ENCODE data around the gene RNF13.
A peak's percentile ranks its signal among the peaks of the same experiment; 100 is the strongest.

Gene RNF13

DNA sequence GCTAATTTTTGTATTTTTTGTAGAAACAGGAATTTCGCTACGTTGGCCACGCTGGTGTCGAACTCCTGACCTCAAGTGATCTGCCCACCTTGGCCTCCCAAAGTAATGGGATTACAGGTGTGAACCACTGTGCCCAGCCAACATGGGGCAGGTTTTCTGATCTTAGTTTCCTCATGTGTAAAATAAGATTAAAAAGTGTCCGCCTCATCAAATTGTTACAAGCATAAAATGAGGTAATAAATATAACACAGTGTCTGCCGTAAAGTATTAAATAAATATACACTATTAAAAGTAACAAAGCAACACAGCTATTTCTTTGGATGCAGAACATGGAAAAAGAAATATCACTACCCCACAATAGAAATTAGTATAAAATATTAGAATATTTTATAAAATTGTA is 44.3 kb upstream of the RNF13 start:
- TF ChIP-seq, protein P1, sequence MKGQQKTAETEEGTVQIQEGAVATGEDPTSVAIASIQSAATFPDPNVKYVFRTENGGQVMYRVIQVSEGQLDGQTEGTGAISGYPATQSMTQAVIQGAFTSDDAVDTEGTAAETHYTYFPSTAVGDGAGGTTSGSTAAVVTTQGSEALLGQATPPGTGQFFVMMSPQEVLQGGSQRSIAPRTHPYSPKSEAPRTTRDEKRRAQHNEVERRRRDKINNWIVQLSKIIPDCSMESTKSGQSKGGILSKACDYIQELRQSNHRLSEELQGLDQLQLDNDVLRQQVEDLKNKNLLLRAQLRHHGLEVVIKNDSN (IDR thresholded peaks at IDR 0.05): no peak
- TF ChIP-seq FOXM1 (IDR thresholded peaks at IDR 0.05; ENCODE audit: borderline replicate concordance, low read depth) (no peak), EP300 (IDR thresholded peaks at IDR 0.05; ENCODE audit: borderline replicate concordance) (no peak), TAF1 (IDR thresholded peaks at IDR 0.05; ENCODE audit: low read depth) (no peak), NFIC (IDR thresholded peaks at IDR 0.05) (no peak), CEBPB (IDR thresholded peaks at IDR 0.05) (no peak), RAD21 (IDR thresholded peaks at IDR 0.05; ENCODE audit: low read depth) (no peak), ZBTB7A (IDR thresholded peaks at IDR 0.05; ENCODE audit: low read depth) (no peak), CREB1 (IDR thresholded peaks at IDR 0.05; ENCODE audit: low read depth) (no peak), TCF12 (IDR thresholded peaks at IDR 0.05; ENCODE audit: low read depth) (no peak), EGR1 (IDR thresholded peaks at IDR 0.05) (no peak), TEAD4 (IDR thresholded peaks at IDR 0.05) (no peak), YY1 (IDR thresholded peaks at IDR 0.05; ENCODE audit: low read depth) (no peak)
- TF ChIP-seq, protein P2, sequence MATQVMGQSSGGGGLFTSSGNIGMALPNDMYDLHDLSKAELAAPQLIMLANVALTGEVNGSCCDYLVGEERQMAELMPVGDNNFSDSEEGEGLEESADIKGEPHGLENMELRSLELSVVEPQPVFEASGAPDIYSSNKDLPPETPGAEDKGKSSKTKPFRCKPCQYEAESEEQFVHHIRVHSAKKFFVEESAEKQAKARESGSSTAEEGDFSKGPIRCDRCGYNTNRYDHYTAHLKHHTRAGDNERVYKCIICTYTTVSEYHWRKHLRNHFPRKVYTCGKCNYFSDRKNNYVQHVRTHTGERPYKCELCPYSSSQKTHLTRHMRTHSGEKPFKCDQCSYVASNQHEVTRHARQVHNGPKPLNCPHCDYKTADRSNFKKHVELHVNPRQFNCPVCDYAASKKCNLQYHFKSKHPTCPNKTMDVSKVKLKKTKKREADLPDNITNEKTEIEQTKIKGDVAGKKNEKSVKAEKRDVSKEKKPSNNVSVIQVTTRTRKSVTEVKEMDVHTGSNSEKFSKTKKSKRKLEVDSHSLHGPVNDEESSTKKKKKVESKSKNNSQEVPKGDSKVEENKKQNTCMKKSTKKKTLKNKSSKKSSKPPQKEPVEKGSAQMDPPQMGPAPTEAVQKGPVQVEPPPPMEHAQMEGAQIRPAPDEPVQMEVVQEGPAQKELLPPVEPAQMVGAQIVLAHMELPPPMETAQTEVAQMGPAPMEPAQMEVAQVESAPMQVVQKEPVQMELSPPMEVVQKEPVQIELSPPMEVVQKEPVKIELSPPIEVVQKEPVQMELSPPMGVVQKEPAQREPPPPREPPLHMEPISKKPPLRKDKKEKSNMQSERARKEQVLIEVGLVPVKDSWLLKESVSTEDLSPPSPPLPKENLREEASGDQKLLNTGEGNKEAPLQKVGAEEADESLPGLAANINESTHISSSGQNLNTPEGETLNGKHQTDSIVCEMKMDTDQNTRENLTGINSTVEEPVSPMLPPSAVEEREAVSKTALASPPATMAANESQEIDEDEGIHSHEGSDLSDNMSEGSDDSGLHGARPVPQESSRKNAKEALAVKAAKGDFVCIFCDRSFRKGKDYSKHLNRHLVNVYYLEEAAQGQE (IDR thresholded peaks at IDR 0.05; ENCODE audit: low read depth): no peak
- TF ChIP-seq, protein P3, sequence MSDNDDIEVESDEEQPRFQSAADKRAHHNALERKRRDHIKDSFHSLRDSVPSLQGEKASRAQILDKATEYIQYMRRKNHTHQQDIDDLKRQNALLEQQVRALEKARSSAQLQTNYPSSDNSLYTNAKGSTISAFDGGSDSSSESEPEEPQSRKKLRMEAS (IDR thresholded peaks at IDR 0.05): no peak

DNA sequence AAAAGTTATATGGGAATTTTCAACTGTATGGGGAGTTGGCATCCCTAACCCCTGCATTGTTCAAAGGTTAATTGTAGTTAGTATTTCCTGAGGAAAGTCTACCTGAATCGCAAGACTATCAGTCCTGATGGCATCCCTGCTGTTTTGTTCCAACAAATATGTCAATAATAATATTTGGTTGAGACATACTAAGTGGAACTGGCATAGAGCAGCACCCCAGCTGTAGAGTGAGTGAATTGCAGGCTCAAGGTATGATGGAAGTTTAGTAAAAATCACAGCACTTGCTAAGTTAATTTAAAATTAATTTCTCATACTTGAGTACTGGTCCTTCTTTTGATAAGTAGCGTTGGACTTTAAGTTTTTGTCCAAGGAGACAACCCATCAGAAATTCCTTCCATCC is 42.8 kb upstream of the RNF13 start:
- no peak for TF ChIP-seq RAD21 (IDR thresholded peaks at IDR 0.05; ENCODE audit: low read depth)
- TF ChIP-seq FOXM1 (IDR thresholded peaks at IDR 0.05; ENCODE audit: borderline replicate concordance, low read depth): no peak
- TF ChIP-seq TCF12 (IDR thresholded peaks at IDR 0.05; ENCODE audit: low read depth): no peak
- TF ChIP-seq EGR1 (IDR thresholded peaks at IDR 0.05): no peak

DNA sequence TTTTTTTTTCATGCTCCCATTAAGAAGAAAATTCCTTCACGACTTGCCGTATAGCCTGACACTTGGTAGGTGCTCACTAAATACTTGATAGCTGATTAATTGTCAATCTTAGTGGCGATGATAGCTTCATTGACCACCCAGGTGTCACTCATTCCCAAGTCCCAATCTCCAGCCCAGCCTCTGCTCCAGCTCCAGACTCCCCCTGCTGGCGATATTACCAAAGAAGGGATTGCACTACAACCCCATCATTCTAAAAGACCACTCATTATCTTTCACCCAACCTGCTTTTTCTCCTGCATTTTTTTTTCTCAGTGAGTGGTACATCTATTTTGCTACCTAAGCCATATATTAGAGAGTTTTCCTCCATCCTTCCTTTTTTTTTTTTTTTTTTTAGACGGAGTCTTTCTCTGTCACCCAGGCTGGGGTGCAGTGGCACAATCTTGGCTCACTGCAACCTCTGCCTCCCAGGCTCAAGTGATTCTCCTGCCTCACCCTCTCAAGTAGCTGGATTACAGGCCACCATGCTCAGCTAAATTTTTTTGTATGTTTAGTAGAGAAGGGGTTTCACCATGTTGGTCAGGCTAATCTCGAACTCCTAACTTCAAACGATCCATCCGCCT is 41.3 kb upstream of the RNF13 start:
- no peak for TF ChIP-seq NFIC (IDR thresholded peaks at IDR 0.05)
- TF ChIP-seq RAD21 (IDR thresholded peaks at IDR 0.05; ENCODE audit: low read depth): peak; percentile 73

DNA sequence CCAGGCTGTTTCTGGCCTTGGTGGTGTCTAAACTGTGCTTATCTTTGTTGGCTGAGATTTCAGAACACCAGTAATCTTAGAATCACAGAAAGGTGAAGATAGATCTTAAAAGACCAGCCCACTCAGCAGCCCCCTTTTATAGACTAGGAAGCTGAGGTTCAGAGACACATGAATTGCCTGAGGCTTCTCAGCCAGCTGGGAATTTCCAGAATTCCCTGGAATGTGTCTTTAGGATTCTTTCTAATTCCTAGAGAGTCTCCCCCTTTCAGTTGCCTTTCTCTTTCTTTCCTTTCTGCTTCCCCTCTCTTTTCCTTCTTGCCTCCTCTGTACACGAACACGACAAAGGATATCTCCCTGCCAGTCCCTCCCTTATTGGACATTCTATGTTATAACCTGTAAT is 40.2 kb upstream of the RNF13 start:
- TF ChIP-seq ZBTB7A (IDR thresholded peaks at IDR 0.05; ENCODE audit: low read depth) (no peak), EP300 (IDR thresholded peaks at IDR 0.05; ENCODE audit: borderline replicate concordance) (no peak), EGR1 (IDR thresholded peaks at IDR 0.05) (no peak), TAF1 (IDR thresholded peaks at IDR 0.05; ENCODE audit: low read depth) (no peak), YY1 (IDR thresholded peaks at IDR 0.05; ENCODE audit: low read depth) (no peak), CREB1 (IDR thresholded peaks at IDR 0.05; ENCODE audit: low read depth) (no peak), FOXM1 (IDR thresholded peaks at IDR 0.05; ENCODE audit: borderline replicate concordance, low read depth) (no peak), RAD21 (IDR thresholded peaks at IDR 0.05; ENCODE audit: low read depth) (no peak), CEBPB (IDR thresholded peaks at IDR 0.05) (no peak), TCF12 (IDR thresholded peaks at IDR 0.05; ENCODE audit: low read depth) (no peak)
- TF ChIP-seq, protein P2 (IDR thresholded peaks at IDR 0.05; ENCODE audit: low read depth): no peak
- TF ChIP-seq, protein P3 (IDR thresholded peaks at IDR 0.05): no peak

DNA sequence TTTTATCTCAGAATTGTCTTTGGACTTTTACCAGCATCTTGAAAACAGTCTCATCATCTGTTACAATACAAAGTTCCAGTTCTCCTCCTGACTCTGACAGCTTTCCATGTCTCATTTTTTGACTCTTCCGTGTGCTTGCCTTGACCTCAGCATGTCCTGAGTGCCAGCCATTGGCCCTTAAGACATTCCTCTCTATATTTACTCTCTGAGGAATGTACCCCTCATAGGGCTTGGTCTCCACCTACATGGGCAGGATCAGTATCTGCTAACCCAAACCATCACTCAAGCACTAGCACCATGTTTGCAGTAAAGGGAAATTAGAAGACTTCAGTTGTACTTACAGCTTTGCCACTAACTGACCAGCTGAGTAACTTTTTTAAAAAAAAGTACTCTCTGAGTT is 36.8 kb upstream of the RNF13 start:
- TF ChIP-seq YY1 (IDR thresholded peaks at IDR 0.05; ENCODE audit: low read depth) (no peak), FOXM1 (IDR thresholded peaks at IDR 0.05; ENCODE audit: borderline replicate concordance, low read depth) (no peak), ZBTB7A (IDR thresholded peaks at IDR 0.05; ENCODE audit: low read depth) (no peak), TAF1 (IDR thresholded peaks at IDR 0.05; ENCODE audit: low read depth) (no peak), CREB1 (IDR thresholded peaks at IDR 0.05; ENCODE audit: low read depth) (no peak), TCF12 (IDR thresholded peaks at IDR 0.05; ENCODE audit: low read depth) (no peak), TEAD4 (IDR thresholded peaks at IDR 0.05) (no peak), RAD21 (IDR thresholded peaks at IDR 0.05; ENCODE audit: low read depth) (no peak), EGR1 (IDR thresholded peaks at IDR 0.05) (no peak), NFIC (IDR thresholded peaks at IDR 0.05) (no peak), CEBPB (IDR thresholded peaks at IDR 0.05) (no peak), EP300 (IDR thresholded peaks at IDR 0.05; ENCODE audit: borderline replicate concordance) (no peak)
- TF ChIP-seq, protein P3 (IDR thresholded peaks at IDR 0.05): no peak
- TF ChIP-seq, protein P2 (IDR thresholded peaks at IDR 0.05; ENCODE audit: low read depth): no peak
- TF ChIP-seq, protein P1 (IDR thresholded peaks at IDR 0.05): no peak
